ENCODE results near the gene RSAD1. TPM values are rescaled to one million over a fixed set of nuclear protein-coding genes. Genes with fewer than 3 reads are reported as not detected.

Gene RSAD1
- total RNA-seq, 2 donors from 2014 or later, result 26.6 to 35.8 TPM

DNA sequence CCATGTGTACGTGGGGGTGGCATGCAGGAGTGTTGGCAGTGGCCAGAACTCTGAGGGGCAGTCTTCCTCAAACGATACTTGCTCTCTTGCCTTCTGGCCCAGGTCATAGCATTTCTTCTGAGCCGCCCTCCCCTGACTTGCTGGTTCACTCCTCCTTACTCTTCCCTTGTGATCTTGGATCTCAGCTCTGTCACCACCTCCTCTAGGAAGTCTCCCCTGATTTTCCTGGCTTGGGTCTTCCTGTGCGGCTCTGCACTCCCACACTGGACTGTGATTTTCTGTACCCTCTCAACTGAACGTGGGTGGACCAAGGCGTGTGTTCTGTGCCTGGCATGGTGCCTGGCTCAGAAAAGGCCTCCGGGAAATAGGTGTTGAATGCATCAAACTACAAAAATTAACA lies 56.7 kb downstream of the RSAD1 start:
- Histone ChIP-seq H3K27me3 (ENCODE audit: control insufficient read depth, insufficient read depth, low read length, poor library complexity, severe bottlenecking) (peaks cover 45% of the 10 kb centered on the region), H3K9me3 (ENCODE audit: control insufficient read depth, low read length) (no peaks in the 10 kb centered on the region), H3K4me1 (ENCODE audit: control insufficient read depth, insufficient read depth, low read length) (peaks cover 3% of the 10 kb centered on the region), H3K36me3 (ENCODE audit: control insufficient read depth, insufficient read depth, low read length) (no peaks in the 10 kb centered on the region), H3K4me3 (ENCODE audit: low read length) (no peak overlapping the region), H3K27ac (ENCODE audit: low read depth, low read length) (no peak overlapping the region), H3K9ac (ENCODE audit: extremely low read depth, low read length, poor library complexity, severe bottlenecking) (no peak overlapping the region)
- Mint-ChIP-seq H3K9me3 (no peaks in the 10 kb centered on the region), H3K36me3 (ENCODE audit: low read depth) (no peaks in the 10 kb centered on the region), H3K4me3 (no peak overlapping the region), H3K4me1 (peaks cover 14% of the 10 kb centered on the region), H3K27ac (no peak overlapping the region), H3K27me3 (ENCODE audit: insufficient read depth) (peaks cover 59% of the 10 kb centered on the region)
- WGBS, 2 experiments (ENCODE audit: insufficient coverage in 1 of 2, insufficient read length in 1 of 2), result 91 to 100% methylated on average over 3 to 7 of the region's 7 CpGs
- TF ChIP-seq CTCF (conservative IDR thresholded peaks at IDR 0.05), result no peak
- DNase-seq, result no peak

Other genes starting within 250 kb of the RSAD1 start
- gene TMEM92, start 204.4 kb upstream of the RSAD1 start, total RNA-seq, result 10 to 100 TPM; 34.3 to 35.8 TPM
- gene XYLT2, start 132.7 kb upstream of the RSAD1 start, total RNA-seq, result 10 to 100 TPM; 54.1 to 65.9 TPM
- gene MRPL27, start 105.7 kb upstream of the RSAD1 start, total RNA-seq, result 10 to 100 TPM; 70.9 to 76.7 TPM
- gene EME1, start 105.6 kb upstream of the RSAD1 start, total RNA-seq, result 10 to 100 TPM; 14.1 to 26.8 TPM
- gene LRRC59, start 81.3 kb upstream of the RSAD1 start, total RNA-seq, result 10 to 100 TPM; 87.9 to 98.2 TPM
- gene ACSF2, start 52.6 kb upstream of the RSAD1 start, total RNA-seq, result 10 to 100 TPM; 61.7 to 76.5 TPM
- gene CHAD, start 10.0 kb upstream of the RSAD1 start, total RNA-seq, result under 1 TPM in 1 of 2 donors, not detected in 1; 0.15 TPM
- 1 to 10 TPM; 3.5 to 7.1 TPM for gene MYCBPAP, start 29.6 kb downstream of the RSAD1 start, total RNA-seq
- gene EPN3, start 53.9 kb downstream of the RSAD1 start, total RNA-seq, result under 1 TPM in 1 of 2 donors, not detected in 1; 0.66 TPM
- gene SPATA20, start 68.3 kb downstream of the RSAD1 start, total RNA-seq, result 10 to 100 TPM; 40.4 to 40.5 TPM
- 1 to 10 TPM in 1 of 2 donors, under 1 TPM in 1; 0.84 to 1.1 TPM for gene CACNA1G, start 81.9 kb downstream of the RSAD1 start, total RNA-seq
- gene ABCC3, start 156.0 kb downstream of the RSAD1 start, total RNA-seq, result under 1 TPM; 0.22 to 0.91 TPM
- 10 to 100 TPM; 44.9 to 60.3 TPM for gene ANKRD40, start 229.1 kb downstream of the RSAD1 start, total RNA-seq
- gene LUC7L3, start 240.7 kb downstream of the RSAD1 start, total RNA-seq, result 100 to 1,000 TPM; 122 to 169 TPM

Data from endodermal cell (in vitro differentiated cells).